Endothelial cell of umbilical vein (primary cell): ENCODE data around the gene ZNF148. TPM values are rescaled to one million over a fixed set of nuclear protein-coding genes. Genes with fewer than 3 reads are reported as not detected.

ENCODE experiments used
- BruUV-seq: library from RNA; stranded (reverse); fragments of 400-500 nt; replicated peaks from 2 replicates; lab custom pipeline; 2021; lab: Mats Ljungman, UMichigan
- CTCF ChIA-PET: fragments of 300-600, 350-600 bp; sonication (Branson Sonifier 250); formaldehyde crosslinking; loops from one replicate; lab custom pipeline; 2021; ENCODE audit warnings: antibody characterized with exemption, inconsistent platforms; lab: Charles Lee
- POLR2A ChIA-PET: fragments of 300-600, 350-600 bp; sonication (Branson Sonifier 250); formaldehyde crosslinking; loops from one replicate; lab custom pipeline; 2021; ENCODE audit warnings: antibody characterized with exemption, inconsistent platforms; lab: Charles Lee
- DNase-seq: peaks from one replicate; pipeline ENCODE4 v3.0.0-alpha.2; 2011; ENCODE audit warnings: low read depth, low spot score
- FAIRE-seq: peaks from 2 replicates; lab custom pipeline; 2011; peaks lifted over from hg19 to GRCh38; lab: Jason Lieb, UNC
- H2AFZ ChIP-seq: 2 replicates; pipeline ENCODE4 v1.6.0; 2012; ENCODE audit warnings: low read depth, low read length, control low read depth, inconsistent platforms
- H3K27ac ChIP-seq: 2 replicates; pipeline ENCODE4 v1.5.1; 2011; ENCODE audit warnings: low read depth, mild to moderate bottlenecking, control low read depth, low read length, moderate library complexity; ENCODE audit not compliant: insufficient read depth
- H3K27me3 ChIP-seq, 2 experiments: 2 replicates each; pipeline versions ENCODE4 v1.6.0 to v1.6.1; 2011; ENCODE audit warnings: low read length in 2 of 2, mixed read lengths in 1 of 2; ENCODE audit not compliant: control insufficient read depth in 2 of 2, insufficient read depth in 2 of 2
- H3K36me3 ChIP-seq, 2 experiments: 2 replicates in 1 of 2; 3 replicates in 1 of 2; pipeline ENCODE4 v1.5.1; 2011; ENCODE audit warnings: low read length in 2 of 2, mild to moderate bottlenecking in 1 of 2, moderate library complexity in 1 of 2; ENCODE audit not compliant: control insufficient read depth in 2 of 2, insufficient read depth in 2 of 2; ENCODE audit errors: extremely low read depth in 1 of 2
- H3K4me1 ChIP-seq: 3 replicates; pipeline ENCODE4 v1.5.1; 2011; ENCODE audit warnings: mild to moderate bottlenecking, low read length; ENCODE audit not compliant: control insufficient read depth, insufficient read depth; ENCODE audit errors: extremely low read depth
- H3K4me2 ChIP-seq: 2 replicates; pipeline ENCODE4 v1.6.1; 2011; ENCODE audit warnings: low read length, control low read depth, mixed read lengths; ENCODE audit not compliant: insufficient read depth
- H3K4me3 ChIP-seq, 3 experiments: fragments of 200-600 bp in 1 of 3; sonication (generic), shearing (Covaris generic) in 1 of 3; replicated peaks in 1 of 3; 2 replicates each; pipeline ENCODE4 v1.5.1; 2011 to 2016; ENCODE audit warnings: control low read depth in 3 of 3, low read length in 3 of 3, mild to moderate bottlenecking in 2 of 3, inconsistent platforms in 1 of 3, low read depth in 1 of 3, moderate library complexity in 1 of 3; ENCODE audit not compliant: insufficient read depth in 1 of 3
- H3K79me2 ChIP-seq: 2 replicates; pipeline ENCODE4 v1.6.0; 2012; ENCODE audit warnings: low read length, inconsistent platforms; ENCODE audit not compliant: control insufficient read depth, insufficient read depth
- H3K9ac ChIP-seq: replicated peaks from 2 replicates; pipeline ENCODE3; 2011; ENCODE audit warnings: low read length, control low read depth; ENCODE audit not compliant: insufficient read depth; ENCODE audit errors: extremely low read depth
- H3K9me1 ChIP-seq: replicated peaks from 3 replicates; pipeline ENCODE4 v1.6.0; 2011; ENCODE audit warnings: mild to moderate bottlenecking, low read length; ENCODE audit not compliant: control insufficient read depth, insufficient read depth; ENCODE audit errors: extremely low read depth
- H3K9me3 ChIP-seq: replicated peaks from 2 replicates; pipeline ENCODE4 v1.5.1; 2012; ENCODE audit warnings: low read length, inconsistent platforms; ENCODE audit not compliant: control insufficient read depth, insufficient read depth
- H4K20me1 ChIP-seq: replicated peaks from 2 replicates; pipeline ENCODE3; 2011; ENCODE audit warnings: mild to moderate bottlenecking, low read length; ENCODE audit not compliant: control insufficient read depth, insufficient read depth; ENCODE audit errors: extremely low read depth
- EZH2 ChIP-seq: IDR thresholded peaks from 2 replicates; pipeline ENCODE4 v1.6.1; 2012; ENCODE audit warnings: borderline replicate concordance, low read depth, mild to moderate bottlenecking, moderate library complexity, low read length, inconsistent platforms; ENCODE audit not compliant: severe bottlenecking
- FOS ChIP-seq: IDR thresholded peaks from 2 replicates; pipeline ENCODE4 v1.6.1; 2011; ENCODE audit warnings: mild to moderate bottlenecking, low read length, moderate library complexity, borderline replicate concordance; ENCODE audit not compliant: insufficient read depth
- GATA2 ChIP-seq: IDR thresholded peaks from 2 replicates; pipeline ENCODE4 v1.7.0; 2011; ENCODE audit warnings: low read depth, mild to moderate bottlenecking, moderate library complexity, mixed read lengths, low read length; ENCODE audit not compliant: insufficient read length, insufficient read depth
- JUN ChIP-seq: IDR thresholded peaks from 2 replicates; pipeline ENCODE4 v1.6.1; 2011; ENCODE audit warnings: borderline replicate concordance, low read depth; ENCODE audit not compliant: insufficient read length, insufficient read depth
- MYC ChIP-seq: IDR thresholded peaks from one replicate; pipeline ENCODE4 v1.6.1; 2011; ENCODE audit warnings: mild to moderate bottlenecking, low read depth, low read length
- POLR2A ChIP-seq: IDR thresholded peaks from 2 replicates; pipeline ENCODE4 v1.6.1; 2012; ENCODE audit warnings: low read depth, mild to moderate bottlenecking, control low read depth, low read length
- POLR2AphosphoS5 ChIP-seq: IDR thresholded peaks from 2 replicates; pipeline ENCODE4 v1.6.1; 2012; ENCODE audit warnings: low read depth, mild to moderate bottlenecking, control low read depth, low read length, moderate library complexity; ENCODE audit not compliant: insufficient read depth
- dilution Hi-C: fragments of 300-500 bp; cut with MboI; formaldehyde crosslinking; loops from one replicate; pipeline ENCODE4 v1.15.0; 2019; ENCODE audit warnings: low sequenced_read_pairs; ENCODE audit not compliant: extremely low pct_ligation_motif_present
- intact Hi-C: fragments of 100-400 bp; cut with micrococcal nuclease; formaldehyde crosslinking; loops from one replicate; pipeline ENCODE4 v1.10.0; 2022
- polyA plus RNA-seq, 4 experiments: library from polyadenylated mRNA; depleted of rRNA in 3 of 4; stranded (reverse) in 3 of 4; unstranded in 1 of 4; fragments of >200 nt; gene quantifications; 2 replicates each; pipeline versions ENCODE4 v1.2.1 to v1.2.3, GENCODE V29; 2011 to 2012; ENCODE audit warnings: missing spikeins in 1 of 4
- total RNA-seq: library from RNA; stranded (reverse); gene quantifications from 2 replicates; pipeline ENCODE4 v1.2.3, GENCODE V29; 2021
- TF ChIP-seq, protein P1 (sequence below), 2 donors: IDR thresholded peaks; 1 replicate in 1 of 2; 2 replicates in 1 of 2; pipeline ENCODE4 v1.5.1; 2011; ENCODE audit warnings: low read length in 2 of 2, mild to moderate bottlenecking in 2 of 2, moderate library complexity in 2 of 2, control low read depth in 1 of 2, inconsistent platforms in 1 of 2, low read depth in 1 of 2; ENCODE audit not compliant: insufficient read depth in 1 of 2; ENCODE audit errors: extremely low read depth in 1 of 2
- TF ChIP-seq, protein P2 (sequence below): IDR thresholded peaks from 2 replicates; pipeline ENCODE4 v1.6.1; 2011; ENCODE audit not compliant: insufficient read depth, insufficient read length

The ZNF148 gene
- total and polyA plus RNA-seq, 2 donors (not counting 3 experiments of a cell fraction or from before 2014, with no cell fraction given) = 8.0 to 41.3 TPM

DNA sequence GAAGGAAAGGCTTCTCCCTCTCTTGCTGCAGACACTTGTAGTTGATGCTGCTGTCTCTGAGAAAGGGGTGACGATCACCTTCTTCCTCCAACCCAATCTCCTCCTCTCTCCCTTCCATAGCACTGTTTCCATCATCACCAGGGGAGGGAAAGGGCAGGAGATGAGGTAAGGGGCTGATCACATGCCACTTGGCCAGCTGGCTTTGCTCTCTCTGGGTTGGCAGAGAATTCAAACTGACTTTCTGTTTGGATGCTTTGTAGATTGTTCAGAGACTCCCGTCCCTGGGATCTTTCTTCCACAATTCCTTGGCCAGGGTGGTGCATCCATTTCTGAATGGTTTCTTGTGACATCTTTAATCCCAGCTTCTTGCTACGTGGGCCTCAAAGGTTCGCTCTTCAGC lies 43.2 kb upstream of the ZNF148 start:
- BruUV-seq = no TSS peak
- no peaks in the 10 kb centered on the region for H3K9me3 ChIP-seq
- FAIRE-seq (no peak), DNase-seq (no peak)
- POLR2A ChIA-PET = no interaction called here
- H3K36me3 ChIP-seq = no peaks in the 10 kb centered on the region
- no peak overlapping the region for H3K4me3 ChIP-seq
- no peaks in the 10 kb centered on the region for H3K9me1 ChIP-seq
- no peak overlapping the region for H3K4me2 ChIP-seq
- H3K79me2 ChIP-seq = no peaks in the 10 kb centered on the region
- intact Hi-C loops (no loop called here), dilution Hi-C loops (no loop called here)
- H4K20me1 ChIP-seq = no peaks in the 10 kb centered on the region
- H2AFZ ChIP-seq = no peak overlapping the region
- H3K9ac ChIP-seq = no peak overlapping the region
- TF ChIP-seq EZH2 = no peak
- no peak for TF ChIP-seq GATA2
- no peak for TF ChIP-seq POLR2AphosphoS5
- TF ChIP-seq, protein P1, sequence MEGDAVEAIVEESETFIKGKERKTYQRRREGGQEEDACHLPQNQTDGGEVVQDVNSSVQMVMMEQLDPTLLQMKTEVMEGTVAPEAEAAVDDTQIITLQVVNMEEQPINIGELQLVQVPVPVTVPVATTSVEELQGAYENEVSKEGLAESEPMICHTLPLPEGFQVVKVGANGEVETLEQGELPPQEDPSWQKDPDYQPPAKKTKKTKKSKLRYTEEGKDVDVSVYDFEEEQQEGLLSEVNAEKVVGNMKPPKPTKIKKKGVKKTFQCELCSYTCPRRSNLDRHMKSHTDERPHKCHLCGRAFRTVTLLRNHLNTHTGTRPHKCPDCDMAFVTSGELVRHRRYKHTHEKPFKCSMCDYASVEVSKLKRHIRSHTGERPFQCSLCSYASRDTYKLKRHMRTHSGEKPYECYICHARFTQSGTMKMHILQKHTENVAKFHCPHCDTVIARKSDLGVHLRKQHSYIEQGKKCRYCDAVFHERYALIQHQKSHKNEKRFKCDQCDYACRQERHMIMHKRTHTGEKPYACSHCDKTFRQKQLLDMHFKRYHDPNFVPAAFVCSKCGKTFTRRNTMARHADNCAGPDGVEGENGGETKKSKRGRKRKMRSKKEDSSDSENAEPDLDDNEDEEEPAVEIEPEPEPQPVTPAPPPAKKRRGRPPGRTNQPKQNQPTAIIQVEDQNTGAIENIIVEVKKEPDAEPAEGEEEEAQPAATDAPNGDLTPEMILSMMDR (IDR thresholded peaks at IDR 0.05; ENCODE audit: extremely low read depth in 1 of 2, insufficient read depth in 1 of 2, low read depth in 1 of 2, low read length in 2 of 2) = no peak
- no peak for TF ChIP-seq MYC
- TF ChIP-seq POLR2A = no peak
- no peak for TF ChIP-seq FOS
- TF ChIP-seq, protein P2, sequence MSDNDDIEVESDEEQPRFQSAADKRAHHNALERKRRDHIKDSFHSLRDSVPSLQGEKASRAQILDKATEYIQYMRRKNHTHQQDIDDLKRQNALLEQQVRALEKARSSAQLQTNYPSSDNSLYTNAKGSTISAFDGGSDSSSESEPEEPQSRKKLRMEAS = no peak
- no peak for TF ChIP-seq JUN
- no peak overlapping the region for H3K27ac ChIP-seq
- CTCF ChIA-PET = interaction anchor here (1.6 kb wide), 1 partner anchor 16 kb away, joined by 4 read pairs; no protein-coding TSS in a partner anchor
- peaks cover 2 to 8% of the 10 kb centered on the region in 2 experiments for H3K27me3 ChIP-seq
- H3K4me1 ChIP-seq = no peaks in the 10 kb centered on the region
